EH (cell line): Measurements from ENCODE around the gene CNR2.
"Not testable (repeated sequence)": the region's sequence is repeated elsewhere in the genome, so short reads cannot be mapped to it uniquely, and the experiment has no call there.

Experiments
- DNase-seq: peaks from one replicate; pipeline ENCODE4 v3.0.0-alpha.2; 2015; ENCODE audit warnings: low read depth

Gene CNR2

GRCh38 chr1:23916209-23917131 lies 3.3 kb upstream of the CNR2 start:
- DNase-seq, result peak; percentile 64

GRCh38 chr1:23915466-23915865 lies 2.3 kb upstream of the CNR2 start:
- no peak for DNase-seq

- no peak for DNase-seq
Measured at GRCh38 chr1:23914921-23915320, 1.8 kb upstream of the CNR2 start.

- no peak for DNase-seq
Measured at GRCh38 chr1:23911921-23912320, 1.2 kb downstream of the CNR2 start.

- no peak for DNase-seq
Measured at GRCh38 chr1:23910553-23911246, 2.5 kb downstream of the CNR2 start.

- DNase-seq, result no peak
Measured at GRCh38 chr1:23910144-23910543, 3.0 kb downstream of the CNR2 start.

GRCh38 chr1:23909412-23909811 lies 3.8 kb downstream of the CNR2 start:
- DNase-seq, result no peak

- DNase-seq, result no peak
Measured at GRCh38 chr1:23908453-23909341, 4.5 kb downstream of the CNR2 start.

- no peak for DNase-seq
Measured at GRCh38 chr1:23906731-23907130, 6.4 kb downstream of the CNR2 start.

- DNase-seq, result no peak
Measured at GRCh38 chr1:23905461-23906025, 7.6 kb downstream of the CNR2 start.

- no peak for DNase-seq
Measured at GRCh38 chr1:23904748-23905357, 8.3 kb downstream of the CNR2 start.

GRCh38 chr1:23903754-23904153 lies 9.4 kb downstream of the CNR2 start:
- DNase-seq, result no peak

- no peak for DNase-seq
Measured at GRCh38 chr1:23902321-23903278, 10.6 kb downstream of the CNR2 start.

- not testable (repeated sequence) for DNase-seq
Measured at GRCh38 chr1:23900017-23900416, 13.1 kb downstream of the CNR2 start.

- DNase-seq, result no peak
Measured at GRCh38 chr1:23899070-23899469, 14.1 kb downstream of the CNR2 start.

GRCh38 chr1:23897083-23897482 lies 16.1 kb downstream of the CNR2 start:
- no peak for DNase-seq

- no peak for DNase-seq
Measured at GRCh38 chr1:23896491-23896890, 16.7 kb downstream of the CNR2 start.

GRCh38 chr1:23895993-23896392 lies 17.2 kb downstream of the CNR2 start:
- no peak for DNase-seq

GRCh38 chr1:23895082-23895481 lies 18.1 kb downstream of the CNR2 start:
- DNase-seq, result no peak

- DNase-seq, result no peak
Measured at GRCh38 chr1:23889074-23889473, 24.1 kb downstream of the CNR2 start.
